Breast epithelium (tissue), 4 donors: ENCODE data around the gene FMN1. TPM values are rescaled to one million over a fixed set of nuclear protein-coding genes. Genes with fewer than 3 reads are reported as not detected.

Source experiments
- DNase-seq, 2 donors: peaks; one replicate each; pipeline ENCODE4 v3.0.0-alpha.2; 2019; ENCODE audit warnings: low spot score in 2 of 2
- H3K27ac ChIP-seq, 2 donors: fragments of 200-600 bp; sonication (generic) in 1 of 2; one replicate each; pipeline ENCODE4 v1.5.1; 2016 to 2019; ENCODE audit warnings: mild to moderate bottlenecking in 1 of 2
- H3K27me3 ChIP-seq, 2 donors: fragments of 200-600 bp; sonication (generic) in 1 of 2; one replicate each; pipeline versions ENCODE4 v1.5.1 to v1.6.0; 2017 to 2019; ENCODE audit warnings: control low read depth in 1 of 2, mild to moderate bottlenecking in 1 of 2
- H3K36me3 ChIP-seq: fragments of 200-600 bp; one replicate; pipeline ENCODE4 v1.5.1; 2019
- H3K4me1 ChIP-seq, 2 donors: fragments of 200-600 bp; sonication (generic); one replicate each; pipeline ENCODE4 v1.5.1; 2016 to 2019; ENCODE audit warnings: control low read depth in 1 of 2
- H3K4me3 ChIP-seq, 3 donors: fragments of 200-600 bp; sonication (generic); 1 replicate in 2 of 3; 2 replicates in 1 of 3; pipeline ENCODE4 v1.5.1; 2016 to 2019; ENCODE audit warnings: mild to moderate bottlenecking in 3 of 3, moderate library complexity in 2 of 3
- H3K9me3 ChIP-seq, 2 donors: fragments of 200-600 bp; sonication (generic) in 1 of 2; one replicate each; pipeline ENCODE4 v1.5.1; 2016 to 2019; ENCODE audit warnings: control low read depth in 1 of 2
- CTCF ChIP-seq, 3 donors: fragments of 450-650 bp; IDR thresholded peaks; one replicate each; pipeline ENCODE4 v1.5.1; 2016 to 2017; ENCODE audit warnings: antibody characterized with exemption in 3 of 3, mild to moderate bottlenecking in 3 of 3, moderate library complexity in 3 of 3
- POLR2A ChIP-seq: fragments of 450-650 bp; IDR thresholded peaks from one replicate; pipeline ENCODE4 v1.6.1; 2016; ENCODE audit warnings: antibody characterized with exemption, mild to moderate bottlenecking, moderate library complexity
- POLR2AphosphoS5 ChIP-seq, 3 donors: sonication (generic); formaldehyde crosslinking; IDR thresholded peaks; one replicate each; pipeline ENCODE4 v1.6.1; 2017; ENCODE audit warnings: antibody characterized with exemption in 3 of 3
- intact Hi-C: fragments of 100-400 bp; cut with DNase I; formaldehyde crosslinking; loops from one replicate; pipeline ENCODE4 v1.15.1; 2023; ENCODE audit warnings: low total_unique reads
- total RNA-seq, 3 donors: library from RNA; depleted of rRNA; stranded (reverse); fragments of >200 nt; gene quantifications; one replicate each; pipeline ENCODE4 v1.1.0, GENCODE V29; 2016

Gene FMN1
- total RNA-seq, 3 donors from 2014 or later, result 33.1 to 56.8 (median 50.7) TPM

GRCh38 chr15:32718821-32719716 is 475.4 kb downstream of the FMN1 start:
- intact Hi-C loops, result no loop called here
- no peak for TF ChIP-seq POLR2A
- no peak for TF ChIP-seq CTCF (IDR thresholded peaks at IDR 0.05)
- no peak for TF ChIP-seq POLR2AphosphoS5 (IDR thresholded peaks at IDR 0.05)
- no peaks in the 10 kb centered on the region for H3K36me3 ChIP-seq
- H3K4me1 ChIP-seq, result peaks cover 0 to 9% of the 10 kb centered on the region in 2 donors
- H3K9me3 ChIP-seq, result no peaks in the 10 kb centered on the region
- peak overlapping the region; percentile 30 to 71 (median 49) for H3K4me3 ChIP-seq
- H3K27me3 ChIP-seq, result peaks cover 3 to 45% of the 10 kb centered on the region in 2 donors
- H3K27ac ChIP-seq, result peak overlapping the region in 1 of 2 donors; percentile 61
- no peak for DNase-seq

- peaks cover 3 to 45% of the 10 kb centered on the region in 2 donors for H3K27me3 ChIP-seq
- TF ChIP-seq POLR2A (no peak), POLR2AphosphoS5 (IDR thresholded peaks at IDR 0.05) (no peak), CTCF (IDR thresholded peaks at IDR 0.05) (no peak)
- peaks cover 0 to 9% of the 10 kb centered on the region in 2 donors for H3K4me1 ChIP-seq
- no peaks in the 10 kb centered on the region for H3K36me3 ChIP-seq
- peak overlapping the region; percentile 30 to 71 (median 49) for H3K4me3 ChIP-seq
- peak overlapping the region in 1 of 2 donors; percentile 61 for H3K27ac ChIP-seq
- DNase-seq, result no peak
- no peaks in the 10 kb centered on the region for H3K9me3 ChIP-seq
- intact Hi-C loops, result no loop called here
These were observed 476.2 kb downstream of the FMN1 start for GRCh38 chr15:32718227-32718820.

- intact Hi-C loops, result no loop called here
- Histone ChIP-seq H3K36me3 (no peaks in the 10 kb centered on the region), H3K4me1 (peaks cover 0 to 9% of the 10 kb centered on the region in 2 donors), H3K27me3 (peaks cover 3 to 45% of the 10 kb centered on the region in 2 donors), H3K27ac (peak within 1 kb of the TSS in 1 of 2 donors; percentile 61), H3K4me3 (peak within 1 kb of the TSS; percentile 30 to 71 (median 49)), H3K9me3 (no peaks in the 10 kb centered on the region)
- DNase-seq, result no peak
- TF ChIP-seq POLR2A, result no peak
- no peak for TF ChIP-seq CTCF (IDR thresholded peaks at IDR 0.05)
- no peak for TF ChIP-seq POLR2AphosphoS5 (IDR thresholded peaks at IDR 0.05)
These were observed 476.9 kb downstream of the FMN1 start, which contains the start of gene GREM1 for GRCh38 chr15:32717426-32718226. TSS of gene GREM1 (plus strand) at chr15:32718004. CDS start at chr15:32730691, 12,687 bp downstream.

- intact Hi-C loops, result no loop called here
- no peaks in the 10 kb centered on the region for H3K36me3 ChIP-seq
- H3K4me1 ChIP-seq, result peaks cover 0 to 9% of the 10 kb centered on the region in 2 donors
- TF ChIP-seq POLR2A (no peak), CTCF (IDR thresholded peaks at IDR 0.05) (no peak), POLR2AphosphoS5 (IDR thresholded peaks at IDR 0.05) (no peak)
- H3K9me3 ChIP-seq, result no peaks in the 10 kb centered on the region
- peak overlapping the region; percentile 30 to 71 (median 49) for H3K4me3 ChIP-seq
- DNase-seq, result no peak
- H3K27me3 ChIP-seq, result peaks cover 3 to 45% of the 10 kb centered on the region in 2 donors
- no peak overlapping the region for H3K27ac ChIP-seq
These were observed 477.5 kb downstream of the FMN1 start for GRCh38 chr15:32716915-32717425.
